Measurements from ENCODE around the gene PCDH9. TPM values are rescaled to one million over a fixed set of nuclear protein-coding genes. Genes with fewer than 3 reads are reported as not detected.

The PCDH9 gene
- total RNA-seq, 1 donor from 2014 or later = 14.7 TPM

DNA sequence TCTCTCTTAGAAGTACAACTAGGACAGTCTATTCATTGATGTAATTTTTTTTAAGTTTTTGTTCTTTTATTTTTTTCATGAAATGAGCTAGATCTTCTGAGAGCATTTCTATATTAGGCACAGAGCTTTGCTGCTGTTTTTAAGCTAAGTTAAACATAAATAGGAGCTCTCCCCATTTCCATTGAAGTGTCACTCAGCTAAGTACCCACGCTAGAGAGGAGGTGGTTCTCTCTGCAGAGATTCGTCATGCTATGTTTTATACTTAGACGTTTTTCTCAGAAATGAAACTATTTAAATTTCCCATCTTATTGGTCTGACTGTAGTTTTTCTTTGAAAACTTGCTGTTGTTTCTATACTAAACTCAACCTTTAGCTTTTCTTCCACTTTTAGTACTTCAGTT is 271.5 kb downstream of the PCDH9 start:
- Histone ChIP-seq H3K36me3 (no peaks in the 10 kb centered on the region), H3K27me3 (ENCODE audit: low read depth) (no peaks in the 10 kb centered on the region), H3K4me1 (no peaks in the 10 kb centered on the region), H3K27ac (replicated peaks) (no peak overlapping the region), H3K9me3 (replicated peaks) (no peaks in the 10 kb centered on the region), H3K4me3 (no peak overlapping the region)
- no peak for DNase-seq
- TF ChIP-seq, protein P1, sequence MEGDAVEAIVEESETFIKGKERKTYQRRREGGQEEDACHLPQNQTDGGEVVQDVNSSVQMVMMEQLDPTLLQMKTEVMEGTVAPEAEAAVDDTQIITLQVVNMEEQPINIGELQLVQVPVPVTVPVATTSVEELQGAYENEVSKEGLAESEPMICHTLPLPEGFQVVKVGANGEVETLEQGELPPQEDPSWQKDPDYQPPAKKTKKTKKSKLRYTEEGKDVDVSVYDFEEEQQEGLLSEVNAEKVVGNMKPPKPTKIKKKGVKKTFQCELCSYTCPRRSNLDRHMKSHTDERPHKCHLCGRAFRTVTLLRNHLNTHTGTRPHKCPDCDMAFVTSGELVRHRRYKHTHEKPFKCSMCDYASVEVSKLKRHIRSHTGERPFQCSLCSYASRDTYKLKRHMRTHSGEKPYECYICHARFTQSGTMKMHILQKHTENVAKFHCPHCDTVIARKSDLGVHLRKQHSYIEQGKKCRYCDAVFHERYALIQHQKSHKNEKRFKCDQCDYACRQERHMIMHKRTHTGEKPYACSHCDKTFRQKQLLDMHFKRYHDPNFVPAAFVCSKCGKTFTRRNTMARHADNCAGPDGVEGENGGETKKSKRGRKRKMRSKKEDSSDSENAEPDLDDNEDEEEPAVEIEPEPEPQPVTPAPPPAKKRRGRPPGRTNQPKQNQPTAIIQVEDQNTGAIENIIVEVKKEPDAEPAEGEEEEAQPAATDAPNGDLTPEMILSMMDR (IDR thresholded peaks at IDR 0.05; ENCODE audit: borderline replicate concordance) = no peak
- intact Hi-C loops (cut with micrococcal nuclease) = no loop called here

DNA sequence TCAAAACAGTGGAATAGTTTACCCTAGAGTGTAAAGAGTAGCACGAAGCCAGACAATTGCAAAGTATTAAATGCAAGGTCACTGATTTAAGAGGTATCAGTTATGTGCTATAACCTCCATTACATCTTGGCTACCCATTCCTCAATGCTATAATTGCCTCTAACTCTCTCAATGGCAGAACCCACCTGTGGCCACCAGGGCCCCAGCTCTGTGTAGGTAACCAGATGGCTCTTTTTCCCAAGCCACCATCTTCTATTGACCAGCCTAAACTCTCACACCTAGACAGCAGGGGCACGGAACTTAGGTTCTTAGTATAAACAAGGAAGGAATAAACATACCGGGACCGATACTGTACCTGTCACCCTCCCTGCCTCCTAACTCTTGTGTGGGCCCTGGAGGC is 277.6 kb downstream of the PCDH9 start:
- Histone ChIP-seq H3K36me3 (no peaks in the 10 kb centered on the region), H3K27me3 (ENCODE audit: low read depth) (no peaks in the 10 kb centered on the region), H3K27ac (replicated peaks) (no peak overlapping the region), H3K4me1 (no peaks in the 10 kb centered on the region), H3K9me3 (replicated peaks) (no peaks in the 10 kb centered on the region), H3K4me3 (no peak overlapping the region)
- intact Hi-C loops (cut with micrococcal nuclease) = no loop called here
- no peak for DNase-seq
- TF ChIP-seq, protein P1 (IDR thresholded peaks at IDR 0.05; ENCODE audit: borderline replicate concordance) = no peak

DNA sequence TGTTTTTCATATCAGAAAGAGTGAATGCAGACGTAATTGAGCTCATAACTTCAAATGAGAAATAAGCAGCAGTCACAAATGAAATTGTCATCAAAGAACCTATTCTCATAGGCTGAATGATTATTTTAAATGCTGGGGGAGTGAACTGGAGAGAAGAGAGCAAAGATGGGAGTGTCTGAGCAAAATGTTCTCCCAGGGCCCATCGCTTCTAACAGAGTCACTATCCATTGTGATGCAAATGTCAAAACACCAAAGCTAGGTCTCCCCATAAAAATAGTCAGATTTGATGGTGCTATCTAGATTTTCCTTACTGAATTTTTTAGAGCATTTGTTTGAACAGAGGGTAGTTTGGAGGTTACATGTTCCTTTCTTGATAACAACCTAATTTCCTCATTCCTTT is 278.7 kb downstream of the PCDH9 start:
- Histone ChIP-seq H3K4me1 (no peaks in the 10 kb centered on the region), H3K36me3 (no peaks in the 10 kb centered on the region), H3K9me3 (replicated peaks) (no peaks in the 10 kb centered on the region), H3K27ac (replicated peaks) (no peak overlapping the region), H3K4me3 (no peak overlapping the region), H3K27me3 (ENCODE audit: low read depth) (no peaks in the 10 kb centered on the region)
- DNase-seq = no peak
- intact Hi-C loops (cut with micrococcal nuclease) = no loop called here
- TF ChIP-seq, protein P1 (IDR thresholded peaks at IDR 0.05; ENCODE audit: borderline replicate concordance) = no peak

GRCh38 chr13:66950666-66951065 is 279.5 kb downstream of the PCDH9 start:
- H3K27ac ChIP-seq (replicated peaks) = no peak overlapping the region
- no peaks in the 10 kb centered on the region for H3K4me1 ChIP-seq
- no peak for DNase-seq
- no peaks in the 10 kb centered on the region for H3K9me3 ChIP-seq (replicated peaks)
- H3K36me3 ChIP-seq = no peaks in the 10 kb centered on the region
- TF ChIP-seq, protein P1 (IDR thresholded peaks at IDR 0.05; ENCODE audit: borderline replicate concordance) = no peak
- H3K4me3 ChIP-seq = no peak overlapping the region
- no peaks in the 10 kb centered on the region for H3K27me3 ChIP-seq (ENCODE audit: low read depth)
- intact Hi-C loops (cut with micrococcal nuclease) = no loop called here

DNA sequence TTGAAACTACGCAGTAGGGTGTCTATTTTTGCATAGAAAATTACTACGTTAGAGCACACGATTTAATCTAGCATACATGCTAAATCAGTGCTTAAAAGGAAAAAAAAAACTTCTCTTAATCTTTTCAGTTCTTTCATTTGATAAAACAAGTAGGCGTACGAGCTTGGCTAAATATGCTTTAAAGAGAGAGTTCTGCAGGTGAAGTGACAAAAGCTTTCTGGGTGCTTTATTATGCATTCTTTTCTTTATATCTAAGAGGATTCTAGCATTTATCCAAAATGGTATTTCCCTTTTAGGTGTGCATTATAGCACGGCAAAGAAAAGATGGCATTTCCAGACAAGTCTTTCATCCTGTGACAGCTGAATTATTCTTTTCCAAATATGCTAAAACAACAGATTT is 281.2 kb downstream of the PCDH9 start:
- Histone ChIP-seq H3K27ac (replicated peaks) (no peak overlapping the region), H3K4me1 (no peaks in the 10 kb centered on the region), H3K9me3 (replicated peaks) (no peaks in the 10 kb centered on the region), H3K27me3 (ENCODE audit: low read depth) (no peaks in the 10 kb centered on the region), H3K36me3 (no peaks in the 10 kb centered on the region), H3K4me3 (no peak overlapping the region)
- TF ChIP-seq, protein P1 (IDR thresholded peaks at IDR 0.05; ENCODE audit: borderline replicate concordance) = no peak
- intact Hi-C loops (cut with micrococcal nuclease) = no loop called here
- no peak for DNase-seq

- intact Hi-C loops (cut with micrococcal nuclease) = no loop called here
- TF ChIP-seq, protein P1 (IDR thresholded peaks at IDR 0.05; ENCODE audit: borderline replicate concordance) = no peak
- Histone ChIP-seq H3K36me3 (no peaks in the 10 kb centered on the region), H3K4me3 (no peak overlapping the region), H3K4me1 (no peaks in the 10 kb centered on the region), H3K27ac (replicated peaks) (no peak overlapping the region), H3K27me3 (ENCODE audit: low read depth) (no peaks in the 10 kb centered on the region), H3K9me3 (replicated peaks) (peaks cover 16% of the 10 kb centered on the region)
- no peak for DNase-seq
These were observed 286.6 kb downstream of the PCDH9 start for GRCh38 chr13:66943530-66943929.
